CD14-positive monocyte (primary cell): ENCODE results near the gene SLC7A8. TPM values are rescaled to one million over a fixed set of nuclear protein-coding genes. Genes with fewer than 3 reads are reported as not detected.
"Not testable (repeated sequence)": the region's sequence is repeated elsewhere in the genome, so short reads cannot be mapped to it uniquely, and the experiment has no call there.

Source experiments
- DNase-seq, 3 donors: peaks; one replicate each; pipeline ENCODE4 v3.0.0-alpha.2; 2011 to 2022
- H2AFZ ChIP-seq: 2 replicates; pipeline ENCODE4 v1.6.0; 2012; ENCODE audit warnings: mild to moderate bottlenecking, low read depth, low read length, inconsistent platforms; ENCODE audit not compliant: insufficient read depth, poor library complexity, severe bottlenecking
- H3K27ac ChIP-seq, 2 donors: 1 replicate in 1 of 2; 2 replicates in 1 of 2; pipeline ENCODE4 v1.5.1; 2012 to 2013; ENCODE audit warnings: low read length in 2 of 2, control low read depth in 1 of 2, inconsistent platforms in 1 of 2, low read depth in 1 of 2, mild to moderate bottlenecking in 1 of 2
- H3K27me3 ChIP-seq, 2 donors: one replicate each; pipeline versions ENCODE4 v1.6.0 to v1.6.1; 2011 to 2013; ENCODE audit warnings: low read length in 2 of 2; ENCODE audit not compliant: control insufficient read depth in 2 of 2, insufficient read depth in 2 of 2
- H3K36me3 ChIP-seq, 2 donors: replicated peaks in 1 of 2; 1 replicate in 1 of 2; 2 replicates in 1 of 2; pipeline versions ENCODE4 v1.5.1 to v1.6.1; 2012 to 2013; ENCODE audit warnings: low read length in 2 of 2, control low read depth in 1 of 2, inconsistent platforms in 1 of 2, mild to moderate bottlenecking in 1 of 2; ENCODE audit not compliant: insufficient read depth in 2 of 2, control insufficient read depth in 1 of 2
- H3K4me1 ChIP-seq, 2 donors: 1 replicate in 1 of 2; 2 replicates in 1 of 2; pipeline versions ENCODE4 v1.5.1 to v1.6.1; 2012 to 2013; ENCODE audit warnings: low read length in 2 of 2, control low read depth in 1 of 2, inconsistent platforms in 1 of 2, mild to moderate bottlenecking in 1 of 2, moderate library complexity in 1 of 2; ENCODE audit not compliant: insufficient read depth in 2 of 2, control insufficient read depth in 1 of 2
- H3K4me2 ChIP-seq: replicated peaks from 2 replicates; pipeline ENCODE3; 2012; ENCODE audit warnings: low read length, moderate library complexity, mild to moderate bottlenecking; ENCODE audit not compliant: poor library complexity, severe bottlenecking; ENCODE audit errors: extremely low read depth
- H3K4me3 ChIP-seq, 3 experiments: fragments of 200-600 bp in 1 of 3; sonication (generic) in 1 of 3; replicated peaks in 1 of 3; 1 replicate in 2 of 3; 2 replicates in 1 of 3; pipeline ENCODE4 v1.5.1; 2011 to 2013; ENCODE audit warnings: low read length in 3 of 3, mild to moderate bottlenecking in 3 of 3, control low read depth in 2 of 3, low read depth in 2 of 3, inconsistent platforms in 1 of 3, moderate library complexity in 1 of 3
- H3K79me2 ChIP-seq: 2 replicates; pipeline ENCODE4 v1.6.0; 2012; ENCODE audit warnings: mild to moderate bottlenecking, control low read depth, inconsistent platforms, low read length, moderate library complexity; ENCODE audit not compliant: insufficient read depth
- H3K9ac ChIP-seq: 2 replicates; pipeline ENCODE4 v1.6.0; 2017; ENCODE audit warnings: low read length, mild to moderate bottlenecking; ENCODE audit not compliant: insufficient read depth, poor library complexity, severe bottlenecking
- H3K9me3 ChIP-seq, 2 donors: replicated peaks in 1 of 2; 1 replicate in 1 of 2; 2 replicates in 1 of 2; pipeline versions ENCODE4 v1.5.1 to v1.6.1; 2012 to 2013; ENCODE audit warnings: low read length in 2 of 2, control low read depth in 1 of 2; ENCODE audit not compliant: control insufficient read depth in 1 of 2, insufficient read depth in 1 of 2
- H4K20me1 ChIP-seq: 2 replicates; pipeline ENCODE4 v1.6.0; 2012; ENCODE audit warnings: mild to moderate bottlenecking, low read length, control low read depth, moderate library complexity; ENCODE audit not compliant: insufficient read depth
- H3K27ac Mint-ChIP-seq, 7 donors: one replicate each; pipeline ENCODE4 v1.8.0; 2020; ENCODE audit warnings: mild to moderate bottlenecking in 7 of 7, mixed read lengths in 7 of 7, moderate library complexity in 6 of 7, inconsistent platforms in 2 of 7
- H3K27me3 Mint-ChIP-seq, 3 donors: one replicate each; pipeline ENCODE4 v1.8.0; 2021 to 2022; ENCODE audit warnings: low read depth in 3 of 3, mild to moderate bottlenecking in 3 of 3, mixed read lengths in 3 of 3, moderate library complexity in 3 of 3, inconsistent platforms in 1 of 3
- H3K36me3 Mint-ChIP-seq, 2 donors: one replicate each; pipeline ENCODE4 v1.8.0; 2020; ENCODE audit warnings: mixed read lengths in 2 of 2, inconsistent platforms in 1 of 2, mild to moderate bottlenecking in 1 of 2
- H3K4me1 Mint-ChIP-seq: one replicate; pipeline ENCODE4 v1.8.0; 2020; ENCODE audit warnings: mild to moderate bottlenecking, mixed read lengths
- H3K4me3 Mint-ChIP-seq, 2 donors: one replicate each; pipeline ENCODE4 v1.8.0; 2020; ENCODE audit warnings: mild to moderate bottlenecking in 2 of 2, mixed read lengths in 2 of 2, moderate library complexity in 1 of 2
- H3K9me3 Mint-ChIP-seq, 7 donors: one replicate each; pipeline ENCODE4 v1.8.0; 2020 to 2022; ENCODE audit warnings: mixed read lengths in 7 of 7, mild to moderate bottlenecking in 6 of 7, moderate library complexity in 6 of 7, inconsistent platforms in 2 of 7
- CTCF ChIP-seq: fragments of 200-600 bp; IDR thresholded peaks from one replicate; pipeline ENCODE4 v1.8.0; 2022; ENCODE audit warnings: antibody characterized with exemption, mild to moderate bottlenecking
- WGBS: methylation state at CpG from one replicate; pipeline ENCODE4 v1.1.5; 2013; ENCODE audit warnings: missing lambda C conversion rate; ENCODE audit not compliant: insufficient coverage; 5-methylcytosine and 5-hydroxymethylcytosine counted together
- intact Hi-C, 2 donors: fragments of 100-400 bp; cut with micrococcal nuclease; formaldehyde crosslinking; loops; one replicate each; pipeline versions ENCODE4 v1.15.0 to v1.15.1; 2023
- polyA plus RNA-seq, 3 donors: library from polyadenylated mRNA; depleted of rRNA in 1 of 3; unstranded in 2 of 3; stranded (reverse) in 1 of 3; fragments of 300-500 nt in 2 of 3; fragments of >200 nt in 1 of 3; fragmentation: Illumina TruSeq in 2 of 3; gene quantifications; 1 replicate in 2 of 3; 2 replicates in 1 of 3; pipeline ENCODE4 v1.2.3, GENCODE V29; 2012 to 2021

The SLC7A8 gene
- polyA plus RNA-seq, 3 donors, result 0.05 to 0.53 (median 0.25) TPM

GRCh38 chr14:23109769-23110168, 73.7 kb downstream of the SLC7A8 start:
- H3K36me3 Mint-ChIP-seq, result peaks cover 0 to 2% of the 10 kb centered on the region in 2 donors
- H3K4me1 ChIP-seq, result peaks cover 38 to 53% of the 10 kb centered on the region in 2 donors
- no peak overlapping the region for H2AFZ ChIP-seq
- no peak overlapping the region for H3K27ac ChIP-seq
- H3K4me3 ChIP-seq, result no peak overlapping the region
- no peaks in the 10 kb centered on the region for H3K79me2 ChIP-seq
- intact Hi-C loops, result loop anchor here (5.0 kb wide), 2 partner anchors 32 to 42 kb away; no protein-coding TSS in a partner anchor
- no CpG with 5 or more reads among the region's 1 CpG for WGBS
- no peaks in the 10 kb centered on the region for H4K20me1 ChIP-seq
- no peak for TF ChIP-seq CTCF
- H3K9me3 Mint-ChIP-seq, result no peaks in the 10 kb centered on the region
- H3K4me1 Mint-ChIP-seq, result peaks cover 36% of the 10 kb centered on the region
- no peak overlapping the region for H3K4me3 Mint-ChIP-seq
- H3K27ac Mint-ChIP-seq, result no peak overlapping the region
- DNase-seq, result no peak
- no peak overlapping the region for H3K4me2 ChIP-seq
- H3K27me3 ChIP-seq, result no peaks in the 10 kb centered on the region
- H3K9ac ChIP-seq, result no peak overlapping the region
- no peaks in the 10 kb centered on the region for H3K9me3 ChIP-seq
- no peaks in the 10 kb centered on the region for H3K36me3 ChIP-seq
- peaks cover 0 to 2% (median 2%) of the 10 kb centered on the region in 3 donors for H3K27me3 Mint-ChIP-seq

GRCh38 chr14:23108169-23108568, 75.3 kb downstream of the SLC7A8 start:
- not testable (repeated sequence) for H3K79me2 ChIP-seq, DNase-seq

GRCh38 chr14:23107620-23108019, 75.8 kb downstream of the SLC7A8 start:
- H4K20me1 ChIP-seq, H3K79me2 ChIP-seq, H3K27ac Mint-ChIP-seq, H3K27me3 Mint-ChIP-seq, H2AFZ ChIP-seq, H3K27me3 ChIP-seq, H3K9me3 Mint-ChIP-seq, H3K36me3 ChIP-seq, H3K4me3 Mint-ChIP-seq, DNase-seq, H3K9ac ChIP-seq, H3K4me2 ChIP-seq, H3K36me3 Mint-ChIP-seq, H3K9me3 ChIP-seq, H3K27ac ChIP-seq, H3K4me3 ChIP-seq: not testable (repeated sequence)
- no CpG with 5 or more reads among the region's 5 CpGs for WGBS
- H3K4me1 ChIP-seq, result peaks cover 16 to 32% of the 10 kb centered on the region in 2 donors
- peaks cover 20% of the 10 kb centered on the region for H3K4me1 Mint-ChIP-seq
- intact Hi-C loops, result loop anchor here in 1 of 2 donors (5.0 kb wide), 1 partner anchor 40 kb away; no protein-coding TSS in a partner anchor

More at GRCh38 chr14:23108169-23108568, 75.3 kb downstream of the SLC7A8 start:
- H3K9ac ChIP-seq, H4K20me1 ChIP-seq, H3K27ac ChIP-seq, H3K36me3 ChIP-seq, H3K4me2 ChIP-seq, H3K4me3 Mint-ChIP-seq, H3K27me3 ChIP-seq, H3K9me3 ChIP-seq, H3K9me3 Mint-ChIP-seq, H3K27ac Mint-ChIP-seq, H3K27me3 Mint-ChIP-seq, H3K4me3 ChIP-seq, H2AFZ ChIP-seq, H3K36me3 Mint-ChIP-seq: not testable (repeated sequence)
- H3K4me1 Mint-ChIP-seq, result peaks cover 20% of the 10 kb centered on the region
- WGBS, result 96% methylated on average over 4 of the region's 24 CpGs
- intact Hi-C loops, result loop anchor here in 1 of 2 donors (5.0 kb wide), 1 partner anchor 41 kb away; no protein-coding TSS in a partner anchor
- peaks cover 22 to 37% of the 10 kb centered on the region in 2 donors for H3K4me1 ChIP-seq
